ENCODE results near the gene DPP6. TPM values are rescaled to one million over a fixed set of nuclear protein-coding genes. Genes with fewer than 3 reads are reported as not detected.

Gene DPP6
- total and polyA plus RNA-seq, 9 of the 15 experiments (the other 6 are each of a cell fraction or from before 2014, with no cell fraction given) = not detected

- ChIA-PET POLR2A (interaction anchor here (0.6 to 0.8 kb wide), 2 partner anchors 14 to 350 kb away, joined by 3 to 4 read pairs; no protein-coding TSS in a partner anchor), CTCF (ENCODE audit: low intra/inter-chr PET ratio) (no interaction called here)
- no peak overlapping the region for H3K9ac ChIP-seq (ENCODE audit: insufficient read depth in 1 of 2, low read depth in 2 of 2, low read length in 2 of 2)
- BruUV-seq (replicated peaks) = no TSS peak
- H3K27ac ChIP-seq (ENCODE audit: extremely low read depth, low read depth, low read length) = no peak overlapping the region
- H3K4me3 ChIP-seq = no peak overlapping the region
- H3K79me2 ChIP-seq (ENCODE audit: control insufficient read depth, insufficient read depth, low read length) = no peaks in the 10 kb centered on the region
- intact Hi-C loops (cut with micrococcal nuclease) (no loop called here), in situ Hi-C loops (cut with MboI) (no loop called here)
- TF ChIP-seq MEF2D (tag; conservative IDR thresholded peaks at IDR 0.05; ENCODE audit: low read depth) = no peak
- no peak for TF ChIP-seq SOX6 (IDR thresholded peaks at IDR 0.05)
- no peak for TF ChIP-seq ZNF165 (CRISPR knock-in tag; IDR thresholded peaks at IDR 0.05; ENCODE audit: borderline replicate concordance)
- TF ChIP-seq FOXO4 (CRISPR knock-in tag; IDR thresholded peaks at IDR 0.05) = no peak
- TF ChIP-seq ZNF140 (CRISPR knock-in tag; IDR thresholded peaks at IDR 0.05) = no peak
- TF ChIP-seq ZKSCAN1 (IDR thresholded peaks at IDR 0.05; ENCODE audit: low read depth, low read length) = no peak
- no peak for TF ChIP-seq PTBP1 (IDR thresholded peaks at IDR 0.05; ENCODE audit: low read depth, low read length)
- no peak for TF ChIP-seq CHD1 (IDR thresholded peaks at IDR 0.05; ENCODE audit: low read length)
- TF ChIP-seq CREM (IDR thresholded peaks at IDR 0.05; ENCODE audit: low read depth) = no peak
- TF ChIP-seq REST (IDR thresholded peaks at IDR 0.05; ENCODE audit: borderline replicate concordance) = no peak
- no peak for TF ChIP-seq REST (CRISPR knock-in tag; IDR thresholded peaks at IDR 0.05; ENCODE audit: low read depth)
- no peak for TF ChIP-seq NEUROD1 (IDR thresholded peaks at IDR 0.05; ENCODE audit: borderline replicate concordance, low read depth, low read length, partially characterized antibody)
- 2% methylated on average over 7 of the region's 7 CpGs for WGBS (ENCODE audit: insufficient coverage, low coverage, missing lambda C conversion rate)
- H4K20me1 ChIP-seq (replicated peaks; ENCODE audit: control insufficient read depth, insufficient read depth, low read length) = peaks cover 11% of the 10 kb centered on the region; the same call in 1 of the 2 replicates
- FAIRE-seq (no peak), DNase-seq (ENCODE audit: extremely low read depth in 1 of 4, low spot score in 3 of 4) (no peak), ATAC-seq (no peak)
- H3K4me2 ChIP-seq (ENCODE audit: insufficient read depth, low read length) = no peak overlapping the region
- H3K9me1 ChIP-seq (ENCODE audit: control insufficient read depth, insufficient read depth, low read length) = peaks cover 4% of the 10 kb centered on the region
- no peak overlapping the region for H2AFZ ChIP-seq (ENCODE audit: low read depth, low read length)
- H3K4me1 ChIP-seq (replicated peaks in 1 of 2; ENCODE audit: control insufficient read depth in 2 of 2, insufficient read depth in 2 of 2, low read length in 2 of 2) = peaks cover 0 to 6% of the 10 kb centered on the region in 2 experiments; a peak in 2 of 5 replicates
- no peaks in the 10 kb centered on the region for H3K9me3 ChIP-seq (replicated peaks; ENCODE audit: control insufficient read depth, insufficient read depth, low read depth, low read length)
- no peaks in the 10 kb centered on the region for H3K36me3 ChIP-seq (ENCODE audit: control insufficient read depth, insufficient read depth, low read length)
- peaks cover 54 to 85% of the 10 kb centered on the region in 2 experiments for H3K27me3 ChIP-seq (ENCODE audit: control insufficient read depth in 2 of 2, insufficient read depth in 2 of 2, low read length in 2 of 2)
Measured at GRCh38 chr7:154860621-154861375, 808.6 kb downstream of the DPP6 start.
